ENCODE data around the gene TMEM131L. TPM values are rescaled to one million over a fixed set of nuclear protein-coding genes. Genes with fewer than 3 reads are reported as not detected.

TMEM131L gene
- polyA plus RNA-seq, 1 donor (not counting 4 experiments of a cell fraction or from before 2014, with no cell fraction given), result 10.3 TPM

GRCh38 chr4:153499005-153499404 lies 32.8 kb downstream of the TMEM131L start:
- peaks cover 20% of the 10 kb centered on the region for H3K4me1 ChIP-seq (ENCODE audit: control insufficient read depth, extremely low read depth, insufficient read depth, low read length)
- TF ChIP-seq EZH2 (IDR thresholded peaks at IDR 0.05; ENCODE audit: low read length) (no peak), CTCF (optimal IDR thresholded peaks at IDR 0.05 in 1 of 3, IDR thresholded peaks at IDR 0.05 in 1 of 3, conservative IDR thresholded peaks at IDR 0.05 in 1 of 3; ENCODE audit: extremely low read depth in 1 of 3, insufficient read depth in 2 of 3, low read length in 3 of 3) (no peak)
- FAIRE-seq (no peak), DNase-seq (ENCODE audit: low read depth, low spot score) (no peak)
- no peaks in the 10 kb centered on the region for H3K9me3 ChIP-seq (ENCODE audit: control insufficient read depth, low read depth, low read length)
- H3K4me3 ChIP-seq (ENCODE audit: control insufficient read depth in 2 of 3, extremely low read depth in 1 of 3, insufficient read depth in 2 of 3, low read depth in 1 of 3, low read length in 3 of 3), result no peak overlapping the region
- peaks cover 0 to 2% of the 10 kb centered on the region in 2 experiments for H3K36me3 ChIP-seq (ENCODE audit: control insufficient read depth in 2 of 2, extremely low read depth in 1 of 2, insufficient read depth in 2 of 2, low read length in 2 of 2)
- no peak overlapping the region for H2AFZ ChIP-seq (ENCODE audit: control insufficient read depth, low read length)
- H3K9me1 ChIP-seq (ENCODE audit: control insufficient read depth, extremely low read depth, insufficient read depth, low read length), result no peaks in the 10 kb centered on the region
- dilution Hi-C loops (cut with MboI; ENCODE audit: extremely low pct_ligation_motif_present, low sequenced_read_pairs), result no loop called here
- H3K27me3 ChIP-seq (ENCODE audit: control insufficient read depth, extremely low read depth, insufficient read depth, low read length), result no peaks in the 10 kb centered on the region
- peaks cover 4% of the 10 kb centered on the region for H3K79me2 ChIP-seq (ENCODE audit: control insufficient read depth, insufficient read depth, low read length)
- no peaks in the 10 kb centered on the region for H4K20me1 ChIP-seq (ENCODE audit: control insufficient read depth, extremely low read depth, insufficient read depth, low read length)
- no peak overlapping the region for H3K9ac ChIP-seq (ENCODE audit: control insufficient read depth, extremely low read depth, insufficient read depth, low read length)
- H3K27ac ChIP-seq (ENCODE audit: control insufficient read depth, insufficient read depth, low read length), result no peak overlapping the region
- H3K4me2 ChIP-seq (ENCODE audit: control insufficient read depth, extremely low read depth, insufficient read depth, low read depth, low read length), result no peak overlapping the region

- dilution Hi-C loops (cut with MboI; ENCODE audit: extremely low pct_ligation_motif_present, low sequenced_read_pairs), result no loop called here
- TF ChIP-seq CTCF (optimal IDR thresholded peaks at IDR 0.05 in 1 of 3, IDR thresholded peaks at IDR 0.05 in 1 of 3, conservative IDR thresholded peaks at IDR 0.05 in 1 of 3; ENCODE audit: extremely low read depth in 1 of 3, insufficient read depth in 2 of 3, low read length in 3 of 3), result no peak
- TF ChIP-seq EZH2 (IDR thresholded peaks at IDR 0.05; ENCODE audit: low read length), result no peak
- Histone ChIP-seq H3K4me1 (ENCODE audit: control insufficient read depth, extremely low read depth, insufficient read depth, low read length) (peaks cover 7% of the 10 kb centered on the region), H3K79me2 (ENCODE audit: control insufficient read depth, insufficient read depth, low read length) (peaks cover 4% of the 10 kb centered on the region), H3K9me3 (ENCODE audit: control insufficient read depth, low read depth, low read length) (no peaks in the 10 kb centered on the region), H3K4me3 (ENCODE audit: control insufficient read depth in 2 of 3, extremely low read depth in 1 of 3, insufficient read depth in 2 of 3, low read depth in 1 of 3, low read length in 3 of 3) (no peak overlapping the region), H3K9me1 (ENCODE audit: control insufficient read depth, extremely low read depth, insufficient read depth, low read length) (no peaks in the 10 kb centered on the region), H3K9ac (ENCODE audit: control insufficient read depth, extremely low read depth, insufficient read depth, low read length) (no peak overlapping the region), H4K20me1 (ENCODE audit: control insufficient read depth, extremely low read depth, insufficient read depth, low read length) (no peaks in the 10 kb centered on the region), H3K27me3 (ENCODE audit: control insufficient read depth, extremely low read depth, insufficient read depth, low read length) (no peaks in the 10 kb centered on the region), H3K4me2 (ENCODE audit: control insufficient read depth, extremely low read depth, insufficient read depth, low read depth, low read length) (no peak overlapping the region), H3K36me3 (ENCODE audit: control insufficient read depth in 2 of 2, extremely low read depth in 1 of 2, insufficient read depth in 2 of 2, low read length in 2 of 2) (no peaks in the 10 kb centered on the region), H3K27ac (ENCODE audit: control insufficient read depth, insufficient read depth, low read length) (no peak overlapping the region), H2AFZ (ENCODE audit: control insufficient read depth, low read length) (no peak overlapping the region)
- DNase-seq (ENCODE audit: low read depth, low spot score) (no peak), FAIRE-seq (no peak)
These were observed 35.4 kb downstream of the TMEM131L start for GRCh38 chr4:153501578-153501977.

All from keratinocyte (primary cell).